Measurements from ENCODE around the gene TMEM140. TPM values are rescaled to one million over a fixed set of nuclear protein-coding genes. Genes with fewer than 3 reads are reported as not detected.
"Not testable (repeated sequence)": the region's sequence is repeated elsewhere in the genome, so short reads cannot be mapped to it uniquely, and the experiment has no call there.

TMEM140 gene
- total RNA-seq, 1 experiment from 2014 or later: 1.8 TPM

- not testable (repeated sequence) for DNase-seq (ENCODE audit: low read depth)
Measured at GRCh38 chr7:135211946-135212685, 64.2 kb downstream of the TMEM140 start.

GRCh38 chr7:135213831-135214230 lies 66.0 kb downstream of the TMEM140 start:
- DNase-seq (ENCODE audit: low read depth): no peak

GRCh38 chr7:135215180-135215579 lies 67.3 kb downstream of the TMEM140 start:
- no peak for DNase-seq (ENCODE audit: low read depth)

GRCh38 chr7:135215698-135216097 lies 67.8 kb downstream of the TMEM140 start:
- no peak for DNase-seq (ENCODE audit: low read depth)

Small RNA genes within 50 kb of the gene (small RNA-seq; reads per million reads assigned to genes)
- not detected for gene MIR6509

Other genes with a start within 250 kb of the TMEM140 start
- gene AGBL3, start 161.6 kb upstream of the TMEM140 start, total RNA-seq (2014; rRNA removed; shearing (Covaris generic)): 1.1 and 1.2 TPM in 2 replicates
- 68.0 and 69.9 TPM in 2 replicates for gene CYREN, start 22.6 kb downstream of the TMEM140 start, total RNA-seq (2014; rRNA removed; shearing (Covaris generic))
- gene WDR91, start 63.5 kb downstream of the TMEM140 start, total RNA-seq (2014; rRNA removed; shearing (Covaris generic)): 3.9 and 4.1 TPM in 2 replicates
- gene STRA8, start 85.8 kb downstream of the TMEM140 start, total RNA-seq (2014; rRNA removed; shearing (Covaris generic)): not detected in 2 replicates

Measured in HT1080 (cell line).